DND-41 (cell line): ENCODE results near the gene EXOC6.

Source experiments
- CTCF ChIP-seq: IDR thresholded peaks from 2 replicates; pipeline ENCODE4 v1.5.1; 2012; ENCODE audit warnings: borderline replicate concordance, low read length, moderate library complexity, mild to moderate bottlenecking; ENCODE audit not compliant: poor library complexity, severe bottlenecking; ENCODE audit errors: extremely low read depth
- EZH2 ChIP-seq: IDR thresholded peaks from 3 replicates; pipeline ENCODE4 v1.6.1; 2012; ENCODE audit warnings: borderline replicate concordance, low read depth, mild to moderate bottlenecking, moderate library complexity, low read length, inconsistent platforms; ENCODE audit not compliant: severe bottlenecking

- TF ChIP-seq CTCF (no peak), EZH2 (no peak)
These were observed 248.6 kb downstream of the EXOC6 start for GRCh38 chr10:93096901-93097300.
